Uterus (tissue), 4 donors: ENCODE measurements around the gene PPARG. TPM values are rescaled to one million over a fixed set of nuclear protein-coding genes. Genes with fewer than 3 reads are reported as not detected.

Experiments used
- DNase-seq, 2 donors: peaks; one replicate each; pipeline ENCODE4 v3.0.0-alpha.2; 2019 to 2020
- H3K27ac ChIP-seq, 2 donors: fragments of 200-600 bp; sonication (generic); 1 replicate in 1 of 2; 2 replicates in 1 of 2; pipeline ENCODE4 v1.5.1; 2016 to 2018
- H3K27me3 ChIP-seq, 2 donors: fragments of 200-600 bp; sonication (generic); one replicate each; pipeline ENCODE4 v1.5.1; 2018 to 2019; ENCODE audit warnings: control low read depth in 1 of 2
- H3K36me3 ChIP-seq, 2 donors: fragments of 200-600 bp; sonication (generic); one replicate each; pipeline ENCODE4 v1.5.1; 2019; ENCODE audit warnings: control low read depth in 1 of 2
- H3K4me1 ChIP-seq, 2 donors: fragments of 200-600 bp; sonication (generic); one replicate each; pipeline ENCODE4 v1.5.1; 2018 to 2019; ENCODE audit warnings: control low read depth in 1 of 2
- H3K4me3 ChIP-seq, 2 donors: fragments of 200-600 bp; sonication (generic); 1 replicate in 1 of 2; 2 replicates in 1 of 2; pipeline ENCODE4 v1.5.1; 2018 to 2019; ENCODE audit warnings: mild to moderate bottlenecking in 1 of 2
- H3K9me3 ChIP-seq, 2 donors: fragments of 200-600 bp; sonication (generic); one replicate each; pipeline ENCODE4 v1.5.1; 2019; ENCODE audit warnings: control low read depth in 1 of 2
- CTCF ChIP-seq, 4 experiments: fragments of 200-600 bp in 2 of 4; fragments of 450-650 bp in 2 of 4; sonication (generic) in 2 of 4; IDR thresholded peaks; one replicate each; pipeline ENCODE4 v1.5.1; 2016 to 2019; ENCODE audit warnings: antibody characterized with exemption in 4 of 4, mild to moderate bottlenecking in 2 of 4, moderate library complexity in 1 of 4
- POLR2A ChIP-seq, 2 donors: fragments of 450-650 bp; IDR thresholded peaks; one replicate each; pipeline ENCODE4 v1.6.1; 2016; ENCODE audit warnings: antibody characterized with exemption in 2 of 2, mild to moderate bottlenecking in 1 of 2, moderate library complexity in 1 of 2
- intact Hi-C: fragments of 100-400 bp; cut with DNase I; formaldehyde crosslinking; loops from one replicate; pipeline ENCODE4 v1.15.1; 2023; ENCODE audit warnings: low total_unique reads
- total RNA-seq, 4 donors: library from RNA; depleted of rRNA in 3 of 4; stranded (reverse); fragments of >200 nt in 3 of 4; gene quantifications; one replicate each; pipeline versions ENCODE4 v1.1.0 to v1.2.4, GENCODE V29; 2014 to 2023
- donor health status: DM: yes; HTN: yes; CAD: no.

Gene PPARG
- total RNA-seq, 4 donors from 2014 or later, result 5.1 to 29.1 (median 12.9) TPM

- no peak for TF ChIP-seq CTCF (IDR thresholded peaks at IDR 0.05)
- no peak for TF ChIP-seq POLR2A (IDR thresholded peaks at IDR 0.05)
- no peak for DNase-seq
- no peaks in the 10 kb centered on the region for H3K27me3 ChIP-seq
- intact Hi-C loops, result no loop called here
- H3K4me1 ChIP-seq, result no peaks in the 10 kb centered on the region
- H3K27ac ChIP-seq, result peak overlapping the region; percentile 17 to 34
- no peak overlapping the region for H3K4me3 ChIP-seq
- no peaks in the 10 kb centered on the region for H3K9me3 ChIP-seq
- no peaks in the 10 kb centered on the region for H3K36me3 ChIP-seq
Measured at GRCh38 chr3:12325586-12326515, 37.0 kb downstream of the PPARG start.

- Histone ChIP-seq H3K27ac (no peak overlapping the region), H3K4me1 (no peaks in the 10 kb centered on the region), H3K36me3 (no peaks in the 10 kb centered on the region), H3K9me3 (no peaks in the 10 kb centered on the region), H3K27me3 (no peaks in the 10 kb centered on the region), H3K4me3 (no peak overlapping the region)
- intact Hi-C loops, result no loop called here
- TF ChIP-seq CTCF (IDR thresholded peaks at IDR 0.05) (no peak), POLR2A (IDR thresholded peaks at IDR 0.05) (no peak)
- no peak for DNase-seq
Measured at GRCh38 chr3:12327021-12327420, 38.2 kb downstream of the PPARG start.

GRCh38 chr3:12328132-12328836 is 39.4 kb downstream of the PPARG start:
- no peaks in the 10 kb centered on the region for H3K4me1 ChIP-seq
- intact Hi-C loops, result no loop called here
- no peak for DNase-seq
- H3K9me3 ChIP-seq, result no peaks in the 10 kb centered on the region
- no peak overlapping the region for H3K4me3 ChIP-seq
- no peak overlapping the region for H3K27ac ChIP-seq
- no peaks in the 10 kb centered on the region for H3K36me3 ChIP-seq
- TF ChIP-seq CTCF (IDR thresholded peaks at IDR 0.05) (no peak), POLR2A (IDR thresholded peaks at IDR 0.05) (no peak)
- H3K27me3 ChIP-seq, result no peaks in the 10 kb centered on the region

GRCh38 chr3:12328837-12329462 is 40.1 kb downstream of the PPARG start:
- Histone ChIP-seq H3K4me3 (no peak overlapping the region), H3K9me3 (no peaks in the 10 kb centered on the region), H3K36me3 (no peaks in the 10 kb centered on the region), H3K27me3 (no peaks in the 10 kb centered on the region), H3K27ac (no peak overlapping the region), H3K4me1 (no peaks in the 10 kb centered on the region)
- DNase-seq, result no peak
- intact Hi-C loops, result no loop called here
- no peak for TF ChIP-seq CTCF (IDR thresholded peaks at IDR 0.05)
- TF ChIP-seq POLR2A (IDR thresholded peaks at IDR 0.05), result no peak
